Endodermal cell (in vitro differentiated cells): Measurements from ENCODE around the gene B4GALT5. TPM values are rescaled to one million over a fixed set of nuclear protein-coding genes. Genes with fewer than 3 reads are reported as not detected.
A peak's percentile ranks its signal among the peaks of the same experiment; 100 is the strongest.
"Not testable (repeated sequence)": the region's sequence is repeated elsewhere in the genome, so short reads cannot be mapped to it uniquely, and the experiment has no call there.

ENCODE experiments used
- DNase-seq: peaks from one replicate; pipeline ENCODE4 v3.0.0-alpha.2; 2017
- H3K27ac ChIP-seq: 2 replicates; pipeline ENCODE4 v1.5.1; 2013; ENCODE audit warnings: mild to moderate bottlenecking, low read depth, low read length, moderate library complexity
- H3K27me3 ChIP-seq: 2 replicates; pipeline ENCODE4 v1.6.1; 2013; ENCODE audit warnings: mild to moderate bottlenecking, low read length, moderate library complexity; ENCODE audit not compliant: insufficient read depth, control insufficient read depth, poor library complexity, severe bottlenecking
- H3K36me3 ChIP-seq: 2 replicates; pipeline ENCODE4 v1.7.0; 2013; ENCODE audit warnings: mild to moderate bottlenecking, low read length, moderate library complexity; ENCODE audit not compliant: control insufficient read depth, insufficient read depth
- H3K4me1 ChIP-seq: one replicate; pipeline ENCODE4 v1.7.0; 2013; ENCODE audit warnings: low read length; ENCODE audit not compliant: control insufficient read depth, insufficient read depth
- H3K4me3 ChIP-seq: 2 replicates; pipeline ENCODE4 v1.5.1; 2013; ENCODE audit warnings: mild to moderate bottlenecking, low read length, moderate library complexity
- H3K9ac ChIP-seq: 2 replicates; pipeline ENCODE4 v1.6.1; 2013; ENCODE audit warnings: mild to moderate bottlenecking, low read length, moderate library complexity; ENCODE audit not compliant: poor library complexity, severe bottlenecking; ENCODE audit errors: extremely low read depth
- H3K9me3 ChIP-seq: 2 replicates; pipeline ENCODE4 v1.6.1; 2013; ENCODE audit warnings: mild to moderate bottlenecking, low read length, moderate library complexity; ENCODE audit not compliant: control insufficient read depth
- H3K27ac Mint-ChIP-seq: 2 replicates; pipeline ENCODE4 v1.8.0; 2020; ENCODE audit warnings: mixed read lengths
- H3K27me3 Mint-ChIP-seq: 2 replicates; pipeline ENCODE4 v1.8.0; 2021; ENCODE audit warnings: mild to moderate bottlenecking, mixed read lengths; ENCODE audit not compliant: insufficient read depth
- H3K36me3 Mint-ChIP-seq: 2 replicates; pipeline ENCODE4 v1.8.0; 2020; ENCODE audit warnings: low read depth, mixed read lengths
- H3K4me1 Mint-ChIP-seq: 2 replicates; pipeline ENCODE4 v1.8.0; 2020; ENCODE audit warnings: mixed read lengths
- H3K4me3 Mint-ChIP-seq: 2 replicates; pipeline ENCODE4 v1.8.0; 2020; ENCODE audit warnings: mild to moderate bottlenecking, moderate library complexity, mixed read lengths
- H3K9me3 Mint-ChIP-seq: 2 replicates; pipeline ENCODE4 v1.8.0; 2020; ENCODE audit warnings: mild to moderate bottlenecking, mixed read lengths
- WGBS, 2 experiments: methylation state at CpG; one replicate each; pipeline versions ENCODE4 v1.1.5 to v1.1.7; 2013; ENCODE audit warnings: missing lambda C conversion rate in 2 of 2, mixed read lengths in 1 of 2; ENCODE audit not compliant: insufficient coverage in 1 of 2, insufficient read length in 1 of 2; 5-methylcytosine and 5-hydroxymethylcytosine counted together
- total RNA-seq, 2 donors: library from RNA; stranded (reverse); fragmentation: NEBNext Ultra II Directional in 1 of 2; extraction: Animal tissue kit (Norgen Biotek cat#: 25700) in 1 of 2; gene quantifications; 2 replicates in 1 of 2; 3 replicates in 1 of 2; pipeline ENCODE4 v1.2.1, GENCODE V29; 2021
- TF ChIP-seq, protein P1 (sequence below): fragments of 200-600 bp; sonication (generic); conservative IDR thresholded peaks from 2 replicates; pipeline ENCODE4 v1.5.0; 2021; ENCODE audit warnings: antibody characterized with exemption, mild to moderate bottlenecking

B4GALT5 gene
- total RNA-seq, 2 donors from 2014 or later, result 57.0 to 58.8 TPM

DNA sequence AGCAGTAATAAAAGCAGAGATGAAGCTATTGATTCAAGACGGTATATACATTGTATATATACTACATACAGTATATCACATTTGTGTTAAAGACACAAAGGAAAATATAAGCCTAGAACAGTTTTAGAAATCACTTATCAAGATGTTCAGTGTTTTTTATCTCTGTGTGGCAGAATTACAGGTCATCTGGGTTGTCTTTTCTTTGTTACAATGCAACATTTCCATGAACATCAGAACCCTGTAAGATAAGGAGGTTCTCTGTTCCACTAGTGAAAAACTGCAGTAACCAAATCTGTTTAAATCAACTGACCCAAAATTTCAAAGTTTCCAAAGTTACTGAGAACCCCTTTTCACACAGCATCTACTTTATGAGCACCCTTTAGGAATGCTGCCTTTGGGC, 42.2 kb downstream of the B4GALT5 start:
- Mint-ChIP-seq H3K27me3 (no peaks in the 10 kb centered on the region), H3K27ac (no peak overlapping the region), H3K4me3 (no peak overlapping the region), H3K9me3 (no peaks in the 10 kb centered on the region), H3K36me3 (no peaks in the 10 kb centered on the region), H3K4me1 (peaks cover 49% of the 10 kb centered on the region)
- Histone ChIP-seq H3K27ac (no peak overlapping the region), H3K4me3 (no peak overlapping the region), H3K36me3 (no peaks in the 10 kb centered on the region), H3K27me3 (no peaks in the 10 kb centered on the region), H3K9me3 (no peaks in the 10 kb centered on the region), H3K4me1 (peaks cover 15% of the 10 kb centered on the region), H3K9ac (no peak overlapping the region)
- TF ChIP-seq, protein P1, sequence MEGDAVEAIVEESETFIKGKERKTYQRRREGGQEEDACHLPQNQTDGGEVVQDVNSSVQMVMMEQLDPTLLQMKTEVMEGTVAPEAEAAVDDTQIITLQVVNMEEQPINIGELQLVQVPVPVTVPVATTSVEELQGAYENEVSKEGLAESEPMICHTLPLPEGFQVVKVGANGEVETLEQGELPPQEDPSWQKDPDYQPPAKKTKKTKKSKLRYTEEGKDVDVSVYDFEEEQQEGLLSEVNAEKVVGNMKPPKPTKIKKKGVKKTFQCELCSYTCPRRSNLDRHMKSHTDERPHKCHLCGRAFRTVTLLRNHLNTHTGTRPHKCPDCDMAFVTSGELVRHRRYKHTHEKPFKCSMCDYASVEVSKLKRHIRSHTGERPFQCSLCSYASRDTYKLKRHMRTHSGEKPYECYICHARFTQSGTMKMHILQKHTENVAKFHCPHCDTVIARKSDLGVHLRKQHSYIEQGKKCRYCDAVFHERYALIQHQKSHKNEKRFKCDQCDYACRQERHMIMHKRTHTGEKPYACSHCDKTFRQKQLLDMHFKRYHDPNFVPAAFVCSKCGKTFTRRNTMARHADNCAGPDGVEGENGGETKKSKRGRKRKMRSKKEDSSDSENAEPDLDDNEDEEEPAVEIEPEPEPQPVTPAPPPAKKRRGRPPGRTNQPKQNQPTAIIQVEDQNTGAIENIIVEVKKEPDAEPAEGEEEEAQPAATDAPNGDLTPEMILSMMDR, result no peak
- no peak for DNase-seq
- WGBS, 2 experiments, result no CpG with 5 or more reads among the region's 1 CpG

DNA sequence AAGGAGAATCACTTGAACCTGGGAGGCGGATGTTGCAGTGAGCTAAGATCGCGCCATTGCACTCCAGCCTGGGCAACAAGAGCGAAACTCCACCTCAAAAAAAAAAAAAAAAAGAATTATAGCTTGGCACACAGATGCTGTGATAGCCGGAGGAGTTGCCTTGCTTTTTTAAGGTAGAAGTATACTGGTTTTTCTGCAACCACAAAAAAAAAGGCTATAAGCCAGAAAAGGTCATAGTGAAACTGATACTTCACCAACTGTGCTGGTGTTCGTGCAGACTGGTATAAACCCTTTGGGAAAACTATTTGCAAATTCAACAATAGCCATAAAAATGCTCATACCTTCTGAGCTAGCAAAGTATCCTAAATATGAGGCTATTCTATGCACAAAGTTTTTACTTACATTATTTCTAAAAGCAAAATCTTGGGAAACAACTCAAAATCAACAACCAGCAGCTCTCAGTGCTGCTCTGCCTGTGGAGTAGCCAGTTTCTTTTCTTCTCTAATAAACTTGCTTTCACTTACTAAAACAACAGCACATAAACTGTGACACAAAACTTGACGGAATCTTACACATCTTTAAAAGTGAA, 44.0 kb downstream of the B4GALT5 start:
- no peaks in the 10 kb centered on the region for H3K27me3 Mint-ChIP-seq
- Histone ChIP-seq H3K36me3 (no peaks in the 10 kb centered on the region), H3K27ac (no peak overlapping the region), H3K9ac (no peak overlapping the region), H3K4me1 (peaks cover 10% of the 10 kb centered on the region), H3K9me3 (no peaks in the 10 kb centered on the region), H3K27me3 (no peaks in the 10 kb centered on the region), H3K4me3 (no peak overlapping the region)
- no peaks in the 10 kb centered on the region for H3K9me3 Mint-ChIP-seq
- 95% methylated on average over 4 to 7 of the region's 7 CpGs for WGBS, 2 experiments
- H3K27ac Mint-ChIP-seq, result no peak overlapping the region
- H3K36me3 Mint-ChIP-seq, result no peaks in the 10 kb centered on the region
- TF ChIP-seq, protein P1, result no peak
- no peak for DNase-seq
- H3K4me1 Mint-ChIP-seq, result peaks cover 36% of the 10 kb centered on the region
- H3K4me3 Mint-ChIP-seq, result no peak overlapping the region

DNA sequence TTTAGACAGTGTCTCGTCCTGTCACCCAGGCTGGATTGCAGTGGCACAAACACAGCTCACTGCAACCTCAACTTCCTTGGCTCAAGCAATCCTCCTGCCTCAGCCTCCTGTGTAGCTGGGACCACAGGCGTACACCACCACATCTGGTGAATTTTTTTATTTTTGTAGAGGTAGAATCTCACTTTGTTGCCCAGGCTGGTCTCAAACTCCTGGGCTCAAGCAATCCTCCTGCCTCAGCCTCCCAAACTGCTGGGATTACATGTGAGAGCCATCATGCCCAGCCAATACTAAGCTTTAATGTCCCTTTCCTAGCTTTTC, 44.8 kb downstream of the B4GALT5 start:
- not testable (repeated sequence) for H3K27me3 Mint-ChIP-seq, H3K4me3 Mint-ChIP-seq, H3K27ac ChIP-seq, H3K9me3 Mint-ChIP-seq, H3K9me3 ChIP-seq, H3K27me3 ChIP-seq, H3K4me1 ChIP-seq, H3K4me3 ChIP-seq, H3K36me3 Mint-ChIP-seq, DNase-seq, H3K9ac ChIP-seq, H3K36me3 ChIP-seq
- WGBS, 2 experiments, result 80 to 98% methylated on average over 1 to 2 of the region's 2 CpGs
- H3K27ac Mint-ChIP-seq, result peak overlapping the region; percentile 26
- H3K4me1 Mint-ChIP-seq, result peaks cover 32% of the 10 kb centered on the region
